ENCODE results near the gene ADAMTSL2. TPM values are rescaled to one million over a fixed set of nuclear protein-coding genes. Genes with fewer than 3 reads are reported as not detected.

The ADAMTSL2 gene
- total RNA-seq: 10 to 100 TPM in 1 of 2 donors, 1 to 10 TPM in 1; 4.9 to 27.7 TPM

- Histone ChIP-seq H3K36me3 (no peaks in the 10 kb centered on the region), H3K9me3 (no peaks in the 10 kb centered on the region), H3K4me1 (peaks cover 0 to 55% of the 10 kb centered on the region in 2 donors), H3K27me3 (no peaks in the 10 kb centered on the region), H3K27ac (peak within 1 kb of the TSS; percentile 47 to 63), H3K4me3 (peak within 1 kb of the TSS; percentile 33 to 54)
- TF ChIP-seq CTCF (IDR thresholded peaks at IDR 0.05): peak in 1 of 2 donors; percentile 23
- DNase-seq (ENCODE audit: low spot score): peak; percentile 77
Observed at GRCh38 chr9:133534346-133535291, at the start of gene ADAMTSL2. Gene ADAMTSL2 (plus strand): TSS chr9:133534704. CDS start chr9:133536713, 2,009 bp downstream.

GRCh38 chr9:133485531-133486260, 48.8 kb upstream of the ADAMTSL2 start:
- Histone ChIP-seq H3K27me3 (no peaks in the 10 kb centered on the region), H3K36me3 (no peaks in the 10 kb centered on the region), H3K4me1 (no peaks in the 10 kb centered on the region), H3K4me3 (no peak overlapping the region), H3K9me3 (no peaks in the 10 kb centered on the region), H3K27ac (no peak overlapping the region)
- no peak for DNase-seq (ENCODE audit: low spot score)
- no peak for TF ChIP-seq CTCF (IDR thresholded peaks at IDR 0.05)

- H3K4me3 ChIP-seq: no peak overlapping the region
- no peaks in the 10 kb centered on the region for H3K9me3 ChIP-seq
- H3K27me3 ChIP-seq: no peaks in the 10 kb centered on the region
- H3K4me1 ChIP-seq: peaks cover 0 to 8% of the 10 kb centered on the region in 2 donors
- TF ChIP-seq CTCF (IDR thresholded peaks at IDR 0.05): no peak
- no peak for DNase-seq (ENCODE audit: low spot score)
- no peaks in the 10 kb centered on the region for H3K36me3 ChIP-seq
- H3K27ac ChIP-seq: no peak overlapping the region
Observed at GRCh38 chr9:133487331-133487725, 47.2 kb upstream of the ADAMTSL2 start.

GRCh38 chr9:133488686-133489252, 45.7 kb upstream of the ADAMTSL2 start:
- DNase-seq (ENCODE audit: low spot score): no peak
- H3K4me1 ChIP-seq: peaks cover 0 to 19% of the 10 kb centered on the region in 2 donors
- TF ChIP-seq CTCF (IDR thresholded peaks at IDR 0.05): no peak
- H3K27me3 ChIP-seq: no peaks in the 10 kb centered on the region
- H3K27ac ChIP-seq: no peak overlapping the region
- H3K4me3 ChIP-seq: no peak overlapping the region
- no peaks in the 10 kb centered on the region for H3K36me3 ChIP-seq
- no peaks in the 10 kb centered on the region for H3K9me3 ChIP-seq

GRCh38 chr9:133489253-133490190, 45.0 kb upstream of the ADAMTSL2 start:
- Histone ChIP-seq H3K27me3 (no peaks in the 10 kb centered on the region), H3K4me1 (peaks cover 0 to 19% of the 10 kb centered on the region in 2 donors), H3K36me3 (no peaks in the 10 kb centered on the region), H3K27ac (no peak overlapping the region), H3K9me3 (no peaks in the 10 kb centered on the region), H3K4me3 (no peak overlapping the region)
- no peak for DNase-seq (ENCODE audit: low spot score)
- no peak for TF ChIP-seq CTCF (IDR thresholded peaks at IDR 0.05)
